C4-2B (cell line): ENCODE data around the gene RIBC1.
"Not testable (repeated sequence)": the region's sequence is repeated elsewhere in the genome, so short reads cannot be mapped to it uniquely, and the experiment has no call there.

Experiments
- CTCF ChIP-seq: fragments of 450-650 bp; conservative IDR thresholded peaks from 2 replicates; pipeline ENCODE4 v1.5.1; 2017; ENCODE audit warnings: mild to moderate bottlenecking
- ZFX ChIP-seq: fragments of 450-650 bp; IDR thresholded peaks from 2 replicates; pipeline ENCODE4 v1.6.1; 2017

- TF ChIP-seq CTCF, ZFX: not testable (repeated sequence)
Measured at GRCh38 chrX:53468659-53469058, 46.0 kb downstream of the RIBC1 start.
